GM13976 (cell line): Measurements from ENCODE around the gene GPRASP2.
A peak's percentile ranks its signal among the peaks of the same experiment; 100 is the strongest.
"Not testable (repeated sequence)": the region's sequence is repeated elsewhere in the genome, so short reads cannot be mapped to it uniquely, and the experiment has no call there.

Experiments used
- DNase-seq: peaks from one replicate; pipeline ENCODE4 v3.0.0; 2012; ENCODE audit warnings: low spot score
- in situ Hi-C: fragments of 300-500 bp; cut with MboI; formaldehyde crosslinking; loops from one replicate; pipeline ENCODE4 v1.12.0; 2022; ENCODE audit warnings: low sequenced_read_pairs, mixed read lengths, inconsistent platforms; ENCODE audit not compliant: unreplicated experiment
- TF ChIP-seq, protein P1 (sequence below): IDR thresholded peaks from 2 replicates; pipeline ENCODE4 v1.5.1; 2012; ENCODE audit warnings: borderline replicate concordance, mild to moderate bottlenecking; ENCODE audit not compliant: insufficient read depth; ENCODE audit errors: extremely low read depth, missing control alignments, control extremely low read depth

Gene GPRASP2

GRCh38 chrX:102712216-102712966, at the start of gene GPRASP2:
Gene GPRASP2 (plus strand): TSS chrX:102712448. CDS start chrX:102714870, 2,422 bp downstream.
- in situ Hi-C loops, result no loop called here
- TF ChIP-seq, protein P1, sequence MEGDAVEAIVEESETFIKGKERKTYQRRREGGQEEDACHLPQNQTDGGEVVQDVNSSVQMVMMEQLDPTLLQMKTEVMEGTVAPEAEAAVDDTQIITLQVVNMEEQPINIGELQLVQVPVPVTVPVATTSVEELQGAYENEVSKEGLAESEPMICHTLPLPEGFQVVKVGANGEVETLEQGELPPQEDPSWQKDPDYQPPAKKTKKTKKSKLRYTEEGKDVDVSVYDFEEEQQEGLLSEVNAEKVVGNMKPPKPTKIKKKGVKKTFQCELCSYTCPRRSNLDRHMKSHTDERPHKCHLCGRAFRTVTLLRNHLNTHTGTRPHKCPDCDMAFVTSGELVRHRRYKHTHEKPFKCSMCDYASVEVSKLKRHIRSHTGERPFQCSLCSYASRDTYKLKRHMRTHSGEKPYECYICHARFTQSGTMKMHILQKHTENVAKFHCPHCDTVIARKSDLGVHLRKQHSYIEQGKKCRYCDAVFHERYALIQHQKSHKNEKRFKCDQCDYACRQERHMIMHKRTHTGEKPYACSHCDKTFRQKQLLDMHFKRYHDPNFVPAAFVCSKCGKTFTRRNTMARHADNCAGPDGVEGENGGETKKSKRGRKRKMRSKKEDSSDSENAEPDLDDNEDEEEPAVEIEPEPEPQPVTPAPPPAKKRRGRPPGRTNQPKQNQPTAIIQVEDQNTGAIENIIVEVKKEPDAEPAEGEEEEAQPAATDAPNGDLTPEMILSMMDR, result no peak
- peak; percentile 25 for DNase-seq

GRCh38 chrX:102663820-102664219, 48.4 kb upstream of the GPRASP2 start:
- DNase-seq, result not testable (repeated sequence)
- in situ Hi-C loops, result loop anchor here (10.0 kb wide), 1 partner anchor 61 kb away; the partner anchor contains the start of gene GPRASP3

DNA sequence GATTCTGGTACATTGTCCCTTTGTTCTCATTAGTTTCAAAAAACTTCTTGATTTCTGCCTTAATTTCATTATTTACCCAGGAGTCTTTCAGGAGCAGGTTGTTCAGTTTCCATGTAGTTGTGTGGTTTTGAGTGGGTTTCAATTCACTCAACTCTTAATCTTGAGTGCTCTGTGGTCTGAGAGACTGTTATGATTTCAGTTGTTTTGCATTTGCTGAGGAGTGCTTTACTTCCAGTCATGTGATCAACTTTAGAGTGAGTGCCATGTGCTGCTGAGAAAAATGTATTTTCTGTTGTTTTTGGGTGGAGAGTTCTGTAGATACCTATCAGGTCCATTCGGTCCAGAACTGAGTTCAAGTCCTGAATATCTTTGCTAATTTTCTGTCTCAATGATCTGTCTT, 45.2 kb upstream of the GPRASP2 start:
- DNase-seq, result not testable (repeated sequence)
- in situ Hi-C loops, result loop anchor here (10.0 kb wide), 1 partner anchor 58 kb away; the partner anchor contains the start of gene GPRASP3

DNA sequence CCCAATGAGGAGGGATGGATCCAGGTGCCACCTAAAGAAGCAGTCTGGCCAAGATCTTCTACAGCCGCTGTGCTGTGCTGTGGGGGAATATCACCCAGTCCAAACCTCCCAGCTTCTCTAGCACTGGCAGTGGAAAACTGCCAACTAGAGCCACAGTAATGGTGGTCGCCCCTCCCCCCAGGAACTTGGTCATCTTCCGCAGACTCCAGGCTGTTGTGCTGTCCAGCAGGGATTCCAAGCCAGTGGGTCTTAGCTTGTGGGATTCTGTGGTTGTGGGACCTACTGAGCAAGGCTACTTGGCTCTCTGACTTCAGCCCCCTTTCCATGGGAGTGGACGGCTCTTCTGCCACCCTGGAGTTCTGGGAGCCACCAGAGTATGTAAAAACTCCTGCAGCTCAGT, 42.7 kb upstream of the GPRASP2 start:
- DNase-seq, result no peak
- in situ Hi-C loops, result loop anchor here (10.0 kb wide), 1 partner anchor 55 kb away; the partner anchor contains the start of gene GPRASP3
- TF ChIP-seq, protein P1, result no peak

DNA sequence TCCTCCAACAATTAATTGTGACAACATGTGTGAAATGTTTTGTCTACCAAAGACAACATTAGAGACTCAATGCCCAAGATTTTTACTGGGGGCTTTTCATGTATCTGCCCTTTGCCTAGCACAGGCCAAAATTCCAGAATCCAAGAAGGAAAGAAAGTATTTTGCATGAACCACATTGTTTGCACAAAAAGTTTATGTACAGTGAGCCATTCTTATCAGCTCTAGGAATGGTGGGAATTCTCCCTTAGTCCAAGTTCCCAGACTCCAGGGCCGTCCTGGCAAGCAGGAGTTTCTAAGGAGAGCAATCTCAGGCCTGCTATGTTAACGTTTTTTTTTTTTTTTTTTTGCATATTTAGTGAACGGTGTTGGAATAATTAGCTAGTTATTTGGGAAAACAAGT, 39.4 kb upstream of the GPRASP2 start:
- in situ Hi-C loops, result no loop called here
- no peak for DNase-seq
- TF ChIP-seq, protein P1, result no peak

- DNase-seq, in situ Hi-C loops: not testable (repeated sequence)
Observed at GRCh38 chrX:102677479-102677878, 34.8 kb upstream of the GPRASP2 start.

- DNase-seq, result no peak
- TF ChIP-seq, protein P1, result no peak
- in situ Hi-C loops, result no loop called here
Observed at GRCh38 chrX:102684772-102685520, 27.3 kb upstream of the GPRASP2 start.

DNA sequence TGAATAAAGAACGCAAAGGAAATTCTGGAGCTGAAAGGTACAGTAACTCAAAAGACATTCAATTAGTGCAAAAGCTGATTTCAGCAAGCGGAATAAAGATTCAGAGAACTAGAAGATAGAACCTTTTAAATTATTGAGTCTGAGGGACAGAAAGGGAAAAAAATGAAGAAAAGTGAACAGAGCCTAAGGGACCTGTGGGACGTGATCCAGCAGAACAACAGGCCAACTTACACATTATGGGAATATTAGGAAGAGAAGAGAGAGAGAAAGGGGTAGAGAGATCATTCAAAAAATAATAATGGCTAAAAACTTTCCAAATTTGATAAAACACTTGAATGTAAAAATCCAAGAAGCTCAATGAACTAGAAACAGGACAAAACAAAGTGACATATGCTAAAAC, 17.5 kb upstream of the GPRASP2 start:
- TF ChIP-seq, protein P1, result no peak
- in situ Hi-C loops, result no loop called here
- DNase-seq, result no peak
